AG09309 (cell line): ENCODE measurements around the gene OR2T4.

Experiments
- DNase-seq: peaks from one replicate; pipeline ENCODE4 v3.0.0-alpha.2; 2010; ENCODE audit warnings: low read depth
- H3K4me3 ChIP-seq: 2 replicates; pipeline ENCODE4 v1.5.1; 2011; ENCODE audit warnings: mild to moderate bottlenecking, low read depth, low read length, moderate library complexity; ENCODE audit not compliant: control insufficient read depth
- TF ChIP-seq, protein P1 (sequence below): IDR thresholded peaks from 2 replicates; pipeline ENCODE4 v1.5.1; 2011; ENCODE audit warnings: mild to moderate bottlenecking, low read depth, low read length, inconsistent platforms; ENCODE audit not compliant: insufficient read depth, control insufficient read depth; ENCODE audit errors: missing control alignments

The OR2T4 gene

DNA sequence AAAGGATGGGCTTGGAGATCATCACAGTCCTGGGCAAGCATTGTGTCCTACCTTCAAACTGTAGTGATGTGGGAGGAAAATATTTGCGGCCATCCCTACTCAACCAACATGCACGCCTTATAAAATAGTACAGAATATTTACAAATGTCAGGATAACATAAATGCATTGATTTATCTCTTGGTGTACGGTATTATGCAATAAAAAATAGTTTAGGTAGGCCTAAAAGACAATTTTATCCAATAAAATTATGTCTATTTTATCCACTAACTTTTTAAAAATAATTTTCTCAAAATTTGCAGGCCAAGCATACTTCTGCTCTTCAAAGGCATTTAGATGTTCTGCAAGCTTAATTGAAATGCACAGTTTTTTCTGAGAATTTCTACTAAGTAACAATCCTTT lies 41.3 kb downstream of the OR2T4 start, which contains the start of gene OR2T1:
Gene OR2T1, plus strand, starts transcription at position 301 of the 400 bp plus-strand sequence. CDS start 3,100 bp downstream, outside the sequence.
- TF ChIP-seq, protein P1, sequence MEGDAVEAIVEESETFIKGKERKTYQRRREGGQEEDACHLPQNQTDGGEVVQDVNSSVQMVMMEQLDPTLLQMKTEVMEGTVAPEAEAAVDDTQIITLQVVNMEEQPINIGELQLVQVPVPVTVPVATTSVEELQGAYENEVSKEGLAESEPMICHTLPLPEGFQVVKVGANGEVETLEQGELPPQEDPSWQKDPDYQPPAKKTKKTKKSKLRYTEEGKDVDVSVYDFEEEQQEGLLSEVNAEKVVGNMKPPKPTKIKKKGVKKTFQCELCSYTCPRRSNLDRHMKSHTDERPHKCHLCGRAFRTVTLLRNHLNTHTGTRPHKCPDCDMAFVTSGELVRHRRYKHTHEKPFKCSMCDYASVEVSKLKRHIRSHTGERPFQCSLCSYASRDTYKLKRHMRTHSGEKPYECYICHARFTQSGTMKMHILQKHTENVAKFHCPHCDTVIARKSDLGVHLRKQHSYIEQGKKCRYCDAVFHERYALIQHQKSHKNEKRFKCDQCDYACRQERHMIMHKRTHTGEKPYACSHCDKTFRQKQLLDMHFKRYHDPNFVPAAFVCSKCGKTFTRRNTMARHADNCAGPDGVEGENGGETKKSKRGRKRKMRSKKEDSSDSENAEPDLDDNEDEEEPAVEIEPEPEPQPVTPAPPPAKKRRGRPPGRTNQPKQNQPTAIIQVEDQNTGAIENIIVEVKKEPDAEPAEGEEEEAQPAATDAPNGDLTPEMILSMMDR = no peak
- no peak for DNase-seq
- H3K4me3 ChIP-seq = no peak within 1 kb of the TSS

DNA sequence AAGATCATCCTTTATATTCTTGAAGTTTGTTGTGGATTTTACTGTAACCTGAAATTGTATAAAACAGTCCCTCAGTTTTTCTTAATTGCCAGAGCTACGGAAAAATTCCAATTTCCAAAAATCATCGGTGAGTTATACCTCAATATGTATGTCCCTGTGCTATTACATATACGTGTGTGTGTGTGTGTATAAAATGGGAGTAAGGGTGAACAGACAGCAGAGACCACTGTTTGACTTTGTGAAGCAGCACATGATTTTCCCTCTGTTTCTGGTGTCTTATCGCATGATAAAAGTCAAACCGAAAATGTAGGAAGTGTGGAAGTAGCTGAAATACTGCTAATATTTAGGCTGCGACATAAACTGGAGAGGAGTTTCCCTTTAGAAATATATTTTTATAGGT lies 42.6 kb downstream of the OR2T4 start:
- no peak for DNase-seq
- H3K4me3 ChIP-seq = no peak overlapping the region
- TF ChIP-seq, protein P1 = no peak

DNA sequence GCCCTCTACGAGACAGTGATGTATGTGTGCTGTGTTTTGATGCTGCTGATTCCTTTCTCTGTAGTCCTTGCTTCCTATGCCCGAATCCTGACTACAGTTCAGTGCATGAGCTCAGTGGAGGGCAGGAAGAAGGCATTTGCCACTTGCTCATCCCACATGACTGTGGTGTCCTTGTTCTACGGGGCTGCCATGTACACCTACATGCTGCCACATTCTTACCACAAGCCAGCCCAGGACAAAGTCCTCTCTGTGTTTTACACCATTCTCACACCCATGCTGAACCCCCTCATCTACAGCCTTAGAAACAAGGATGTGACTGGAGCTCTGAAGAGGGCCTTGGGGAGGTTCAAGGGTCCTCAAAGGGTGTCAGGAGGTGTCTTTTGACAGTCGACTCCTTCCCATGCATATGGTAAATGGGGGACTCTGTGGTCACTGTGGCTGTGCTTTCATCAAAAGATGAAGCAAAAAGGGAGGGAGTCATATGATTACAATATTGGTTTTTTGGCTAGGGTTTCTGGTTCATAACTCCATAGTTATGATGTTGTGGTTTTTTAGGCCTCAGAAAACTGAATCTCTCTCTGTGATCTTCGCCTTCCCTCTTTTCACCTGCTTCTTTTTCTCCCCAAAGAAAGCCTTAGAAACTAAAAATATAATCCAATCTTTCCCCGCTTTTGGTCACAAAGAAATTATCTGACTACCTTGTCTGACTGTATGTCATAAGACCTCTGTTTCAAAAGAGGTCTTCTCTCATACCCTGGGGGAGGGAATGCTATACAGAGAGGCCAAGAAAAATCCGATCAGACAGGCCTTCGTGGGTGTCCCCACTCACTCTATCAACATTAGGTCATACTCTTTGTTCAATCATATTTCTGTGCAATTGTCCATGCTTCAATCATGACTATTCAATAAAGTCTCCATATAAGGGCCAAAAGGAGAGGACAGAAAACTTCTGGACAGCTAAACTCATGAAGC lies 45.5 kb downstream of the OR2T4 start:
- no peak overlapping the region for H3K4me3 ChIP-seq
- TF ChIP-seq, protein P1 = no peak
- no peak for DNase-seq
